GM19395 (cell line): ENCODE data around the gene PRR15L.

Experiments used
- ATAC-seq: cut with Tn5 transposase; IDR thresholded peaks from one replicate; pipeline ENCODE4 v1.9.1; 2021; ENCODE audit warnings: mild to moderate bottlenecking, moderate library complexity; ENCODE audit not compliant: unreplicated experiment

The PRR15L gene

GRCh38 chr17:47907932-47908562 lies 49.6 kb downstream of the PRR15L start:
- no peak for ATAC-seq

- no peak for ATAC-seq
Observed at GRCh38 chr17:47906443-47906842, 51.2 kb downstream of the PRR15L start.

- no peak for ATAC-seq
Observed at GRCh38 chr17:47905221-47905733, 52.4 kb downstream of the PRR15L start.

GRCh38 chr17:47902039-47902744 lies 55.5 kb downstream of the PRR15L start:
- no peak for ATAC-seq
